ENCODE data around the gene B3GNT5. TPM values are rescaled to one million over a fixed set of nuclear protein-coding genes. Genes with fewer than 3 reads are reported as not detected.

Gene B3GNT5
- total RNA-seq, 1 experiment from 2014 or later, result 22.8 TPM

DNA sequence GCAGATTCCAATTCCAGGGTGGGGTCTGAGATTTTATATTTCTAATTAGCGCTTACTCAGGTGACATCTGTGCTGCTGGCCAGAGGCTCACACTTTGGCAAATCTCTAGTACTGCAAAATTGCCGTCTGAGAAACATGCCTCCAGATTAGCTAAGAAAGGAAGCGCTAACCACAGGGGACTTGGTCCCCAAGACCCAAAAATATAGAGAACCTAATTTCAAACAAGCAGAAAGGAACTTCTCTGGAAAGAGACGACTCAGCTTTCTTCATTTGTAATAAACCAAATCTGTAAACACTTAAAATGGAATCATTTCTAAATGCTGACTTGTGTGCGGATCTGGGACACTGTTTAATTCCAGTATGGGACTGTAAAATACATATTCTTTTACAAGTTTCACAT is 55.7 kb downstream of the B3GNT5 start:
- Histone ChIP-seq H3K4me3 (ENCODE audit: low read depth in 2 of 2, low read length in 2 of 2) (no peak overlapping the region), H3K36me3 (ENCODE audit: control insufficient read depth, insufficient read depth, low read length) (no peaks in the 10 kb centered on the region), H3K9me3 (ENCODE audit: control insufficient read depth, insufficient read depth, low read depth, low read length) (no peaks in the 10 kb centered on the region), H3K4me1 (ENCODE audit: control insufficient read depth, insufficient read depth, low read length) (no peaks in the 10 kb centered on the region), H3K27me3 (ENCODE audit: control insufficient read depth, insufficient read depth, low read length) (no peaks in the 10 kb centered on the region), H3K27ac (ENCODE audit: low read length) (no peak overlapping the region)
- intact Hi-C loops (cut with micrococcal nuclease; ENCODE audit: unreplicated experiment) (no loop called here), in situ Hi-C loops (cut with HindIII; ENCODE audit: low pct_unique_long_range_greater_than_20kb, low sequenced_read_pairs) (no loop called here)
- no peak for TF ChIP-seq REST (IDR thresholded peaks at IDR 0.05; ENCODE audit: insufficient read depth in 1 of 2, low read depth in 2 of 2, low read length in 1 of 2)
- no peak for TF ChIP-seq CTCF (IDR thresholded peaks at IDR 0.05)
- TF ChIP-seq POLR2AphosphoS5 (IDR thresholded peaks at IDR 0.05; ENCODE audit: low read depth, low read length), result no peak
- TF ChIP-seq TCF7L2 (IDR thresholded peaks at IDR 0.05; ENCODE audit: low read depth, low read length), result no peak
- TF ChIP-seq SIN3A (IDR thresholded peaks at IDR 0.05; ENCODE audit: borderline replicate concordance, insufficient read depth, low read depth, low read length), result no peak
- ChIA-PET POLR2A (interaction anchor here (0.6 kb wide), 1 partner anchor 32 kb away, joined by 10 read pairs; no protein-coding TSS in a partner anchor), CTCF (interaction anchor here (0.7 kb wide), 1 partner anchor 120 kb away, joined by 3 read pairs; no protein-coding TSS in a partner anchor)
- BruUV-seq (replicated peaks), result no TSS peak
- DNase-seq (ENCODE audit: low read depth, low spot score), result no peak
- ATAC-seq, result no peak

DNA sequence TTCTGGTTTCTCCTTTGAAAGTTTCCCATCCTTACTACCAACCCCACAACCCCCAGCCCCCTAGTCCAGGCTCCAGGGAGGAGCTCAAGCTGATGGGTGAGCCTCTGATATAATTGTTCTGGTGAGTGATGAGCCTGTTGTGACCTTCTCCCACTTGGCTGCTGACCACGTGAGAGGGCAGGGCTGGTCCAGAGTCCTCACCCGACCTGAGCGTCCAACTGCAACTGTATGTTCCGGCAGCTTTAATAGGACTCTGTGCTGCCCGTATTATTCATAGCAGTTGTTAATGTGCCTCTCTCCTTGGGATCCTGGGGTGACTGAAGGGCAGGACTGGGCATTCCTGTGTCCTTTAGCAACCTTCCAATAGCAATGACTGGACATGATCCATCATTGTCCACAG is 56.2 kb downstream of the B3GNT5 start:
- no peak for TF ChIP-seq CTCF (IDR thresholded peaks at IDR 0.05)
- no peak for TF ChIP-seq TCF7L2 (IDR thresholded peaks at IDR 0.05; ENCODE audit: low read depth, low read length)
- no peak for TF ChIP-seq SIN3A (IDR thresholded peaks at IDR 0.05; ENCODE audit: borderline replicate concordance, insufficient read depth, low read depth, low read length)
- TF ChIP-seq POLR2AphosphoS5 (IDR thresholded peaks at IDR 0.05; ENCODE audit: low read depth, low read length), result no peak
- no peak for TF ChIP-seq REST (IDR thresholded peaks at IDR 0.05; ENCODE audit: insufficient read depth in 1 of 2, low read depth in 2 of 2, low read length in 1 of 2)
- no peaks in the 10 kb centered on the region for H3K9me3 ChIP-seq (ENCODE audit: control insufficient read depth, insufficient read depth, low read depth, low read length)
- intact Hi-C loops (cut with micrococcal nuclease; ENCODE audit: unreplicated experiment) (no loop called here), in situ Hi-C loops (cut with HindIII; ENCODE audit: low pct_unique_long_range_greater_than_20kb, low sequenced_read_pairs) (no loop called here)
- H3K27ac ChIP-seq (ENCODE audit: low read length), result no peak overlapping the region
- ChIA-PET CTCF (interaction anchor here (0.7 kb wide), 1 partner anchor 119 kb away, joined by 3 read pairs; no protein-coding TSS in a partner anchor), POLR2A (no interaction called here)
- ATAC-seq (no peak), DNase-seq (ENCODE audit: low read depth, low spot score) (no peak)
- BruUV-seq (replicated peaks), result no TSS peak
- no peak overlapping the region for H3K4me3 ChIP-seq (ENCODE audit: low read depth in 2 of 2, low read length in 2 of 2)
- H3K36me3 ChIP-seq (ENCODE audit: control insufficient read depth, insufficient read depth, low read length), result no peaks in the 10 kb centered on the region
- H3K27me3 ChIP-seq (ENCODE audit: control insufficient read depth, insufficient read depth, low read length), result no peaks in the 10 kb centered on the region
- no peaks in the 10 kb centered on the region for H3K4me1 ChIP-seq (ENCODE audit: control insufficient read depth, insufficient read depth, low read length)

Measured in Panc1 (cell line).